GM12801 (cell line): ENCODE measurements around the gene DDRGK1.

ENCODE experiments used
- TF ChIP-seq, protein P1 (sequence below): IDR thresholded peaks from one replicate; pipeline ENCODE4 v1.5.1; 2011; ENCODE audit warnings: control low read depth; ENCODE audit not compliant: insufficient read length; ENCODE audit errors: extremely low read depth

The DDRGK1 gene

DNA sequence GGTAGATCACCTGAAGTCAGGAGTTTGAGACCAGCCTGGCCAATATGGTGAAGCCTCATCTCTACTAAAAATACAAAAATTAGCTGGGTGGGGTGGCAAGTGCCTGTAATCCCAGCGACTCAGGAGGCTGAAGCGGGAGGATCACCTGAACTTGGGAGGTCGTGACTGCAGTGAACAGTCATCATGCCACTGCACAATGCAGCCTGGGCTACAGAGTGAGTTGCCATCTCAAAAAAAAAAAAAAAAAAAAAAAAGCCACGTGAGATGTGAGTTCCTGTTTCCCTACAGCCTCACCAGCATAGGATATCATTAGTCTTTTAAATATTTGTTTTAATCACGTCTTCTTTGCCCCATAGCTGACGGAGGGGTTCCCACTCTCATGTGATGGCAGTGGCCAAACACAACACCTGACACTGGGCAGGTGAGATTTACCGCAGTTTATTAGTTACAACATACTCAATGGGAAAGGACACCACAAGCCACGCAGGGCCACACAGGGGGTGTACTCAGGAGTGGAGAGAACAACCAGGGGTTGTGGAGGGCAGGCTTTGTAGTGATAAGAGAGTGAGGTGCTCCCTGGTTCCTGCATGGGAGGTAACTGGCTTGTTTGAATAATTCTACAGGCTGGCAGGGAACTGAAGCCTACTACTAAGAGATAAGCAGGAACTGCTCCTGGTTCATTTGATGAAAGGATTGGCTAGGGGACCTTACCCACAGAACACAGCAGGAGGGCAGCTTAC is 26.6 kb downstream of the DDRGK1 start:
- TF ChIP-seq, protein P1, sequence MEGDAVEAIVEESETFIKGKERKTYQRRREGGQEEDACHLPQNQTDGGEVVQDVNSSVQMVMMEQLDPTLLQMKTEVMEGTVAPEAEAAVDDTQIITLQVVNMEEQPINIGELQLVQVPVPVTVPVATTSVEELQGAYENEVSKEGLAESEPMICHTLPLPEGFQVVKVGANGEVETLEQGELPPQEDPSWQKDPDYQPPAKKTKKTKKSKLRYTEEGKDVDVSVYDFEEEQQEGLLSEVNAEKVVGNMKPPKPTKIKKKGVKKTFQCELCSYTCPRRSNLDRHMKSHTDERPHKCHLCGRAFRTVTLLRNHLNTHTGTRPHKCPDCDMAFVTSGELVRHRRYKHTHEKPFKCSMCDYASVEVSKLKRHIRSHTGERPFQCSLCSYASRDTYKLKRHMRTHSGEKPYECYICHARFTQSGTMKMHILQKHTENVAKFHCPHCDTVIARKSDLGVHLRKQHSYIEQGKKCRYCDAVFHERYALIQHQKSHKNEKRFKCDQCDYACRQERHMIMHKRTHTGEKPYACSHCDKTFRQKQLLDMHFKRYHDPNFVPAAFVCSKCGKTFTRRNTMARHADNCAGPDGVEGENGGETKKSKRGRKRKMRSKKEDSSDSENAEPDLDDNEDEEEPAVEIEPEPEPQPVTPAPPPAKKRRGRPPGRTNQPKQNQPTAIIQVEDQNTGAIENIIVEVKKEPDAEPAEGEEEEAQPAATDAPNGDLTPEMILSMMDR: no peak

- TF ChIP-seq, protein P1: no peak
Measured at GRCh38 chr20:3175270-3175669, 29.2 kb downstream of the DDRGK1 start.

- TF ChIP-seq, protein P1: no peak
Measured at GRCh38 chr20:3174442-3175261, 29.8 kb downstream of the DDRGK1 start.

- TF ChIP-seq, protein P1: no peak
Measured at GRCh38 chr20:3173610-3174441, 30.7 kb downstream of the DDRGK1 start.

DNA sequence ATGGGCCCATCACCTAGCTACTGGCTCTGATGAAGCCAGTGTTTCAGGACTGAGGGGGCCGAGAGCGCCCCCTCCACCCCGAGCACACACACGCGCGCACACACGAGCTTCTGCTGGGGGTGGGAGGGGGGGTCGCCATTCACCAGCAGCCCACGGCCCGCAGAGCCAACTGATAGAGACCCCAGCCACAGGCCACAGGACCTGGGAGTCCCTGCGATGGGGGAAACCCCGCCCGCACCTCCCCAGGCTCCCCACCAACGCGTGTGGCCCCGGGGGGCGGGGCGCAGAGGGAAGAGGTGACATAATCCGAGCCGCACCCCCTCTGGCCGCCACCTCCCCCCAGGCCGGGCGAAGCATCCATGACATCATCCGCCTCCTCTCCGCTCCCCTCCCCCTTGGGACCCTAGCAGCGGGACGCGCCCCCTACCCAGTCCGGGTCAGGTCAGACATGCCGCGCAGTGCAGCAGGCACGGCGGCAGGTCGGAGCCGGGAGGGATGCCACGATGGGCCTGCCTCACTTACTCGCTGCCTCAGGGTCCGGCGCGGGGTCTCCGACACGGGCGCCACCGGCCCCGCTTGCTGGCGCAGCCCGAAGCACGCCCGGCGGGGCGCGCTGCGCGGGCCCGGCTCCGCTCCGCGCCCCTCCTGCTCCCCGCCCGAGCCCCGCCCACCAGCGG is 31.4 kb downstream of the DDRGK1 start, which contains the start of gene LZTS3:
Gene LZTS3, minus strand, starts transcription at position 617 of the 677 bp plus-strand sequence. CDS start 6,386 bp downstream, outside the sequence.
- TF ChIP-seq, protein P1: no peak

GRCh38 chr20:3172126-3172932 is 32.2 kb downstream of the DDRGK1 start:
- TF ChIP-seq, protein P1: no peak
